Inferior parietal cortex (tissue), 1 donor: ENCODE data around the gene ST7.

Experiments
- DNase-seq: peaks from one replicate; pipeline ENCODE4 v3.0.0-alpha.2; 2016; ENCODE audit errors: extremely low spot score

Gene ST7

DNA sequence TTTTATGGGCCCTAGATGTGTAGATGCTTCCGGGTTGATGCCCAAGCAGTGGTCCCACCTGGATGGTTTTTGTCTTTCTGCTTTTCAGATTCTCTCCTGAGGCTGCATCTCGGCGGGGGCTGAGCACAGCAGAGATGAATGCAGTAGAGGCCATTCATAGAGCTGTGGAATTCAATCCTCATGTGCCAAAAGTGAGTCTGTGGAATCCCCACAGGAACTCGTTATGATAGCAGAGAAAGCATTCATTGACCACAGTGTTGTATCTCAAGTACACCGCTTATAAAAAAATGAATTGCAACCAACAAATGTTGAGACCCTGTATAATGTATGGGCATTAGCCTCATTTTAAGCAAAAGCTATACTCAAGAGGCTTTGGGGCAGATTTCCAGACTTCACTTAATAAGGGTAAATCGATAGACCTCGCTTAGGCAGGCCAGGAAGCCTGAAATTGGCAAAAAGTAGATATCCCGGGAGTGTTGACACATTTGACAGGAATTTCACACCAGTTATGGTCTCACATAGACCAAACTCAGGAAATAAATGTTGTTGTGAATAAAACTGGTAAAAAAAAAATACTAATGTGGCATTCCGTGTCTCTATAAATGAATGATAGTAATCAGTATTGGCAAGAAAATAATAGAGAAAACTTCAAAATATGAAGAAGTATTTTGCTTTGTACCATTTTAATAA, 237.6 kb downstream of the ST7 start:
- no peak for DNase-seq

DNA sequence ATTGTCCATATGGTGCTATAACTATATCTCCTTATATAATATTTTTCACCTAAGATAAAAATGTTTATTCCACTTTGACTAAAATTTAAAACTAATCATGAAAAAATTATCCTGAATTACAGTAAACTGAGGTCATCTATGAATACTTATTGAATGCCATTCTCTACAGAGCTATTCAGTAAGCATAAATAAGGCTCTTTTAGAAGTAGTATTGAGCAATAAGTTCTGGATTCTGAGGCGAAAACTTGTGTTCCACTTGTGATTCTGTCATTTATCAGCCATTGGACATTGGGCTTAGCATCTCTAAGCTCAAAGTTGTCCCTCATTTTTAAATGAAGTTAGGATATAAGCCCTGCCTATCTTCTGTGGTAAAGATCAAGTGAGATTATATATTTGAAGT, 238.8 kb downstream of the ST7 start:
- DNase-seq: no peak

GRCh38 chr7:117193564-117193963, 240.3 kb downstream of the ST7 start:
- DNase-seq: no peak

GRCh38 chr7:117194445-117194844, 241.1 kb downstream of the ST7 start:
- DNase-seq: no peak

GRCh38 chr7:117195361-117196029, 242.2 kb downstream of the ST7 start:
- DNase-seq: no peak

DNA sequence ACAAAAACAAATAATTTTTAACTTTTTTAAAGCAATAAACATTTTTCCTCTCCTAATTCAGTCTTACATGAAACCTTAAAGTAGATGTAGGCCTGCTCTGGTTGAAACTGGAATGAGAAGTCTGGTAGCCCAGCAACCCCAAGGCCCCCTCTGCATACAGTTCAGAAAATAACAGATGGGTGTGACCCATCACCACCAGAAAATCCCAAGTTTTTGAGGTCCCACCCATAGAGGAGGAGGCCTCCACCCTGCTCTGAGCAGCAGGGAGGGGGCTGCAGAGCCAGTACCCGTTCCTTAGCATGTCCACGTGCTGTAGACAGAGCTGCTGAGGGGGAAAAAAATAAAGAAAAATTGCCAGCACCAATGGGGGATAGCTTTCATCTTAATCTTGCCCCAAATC, 246.8 kb downstream of the ST7 start:
- DNase-seq: no peak

DNA sequence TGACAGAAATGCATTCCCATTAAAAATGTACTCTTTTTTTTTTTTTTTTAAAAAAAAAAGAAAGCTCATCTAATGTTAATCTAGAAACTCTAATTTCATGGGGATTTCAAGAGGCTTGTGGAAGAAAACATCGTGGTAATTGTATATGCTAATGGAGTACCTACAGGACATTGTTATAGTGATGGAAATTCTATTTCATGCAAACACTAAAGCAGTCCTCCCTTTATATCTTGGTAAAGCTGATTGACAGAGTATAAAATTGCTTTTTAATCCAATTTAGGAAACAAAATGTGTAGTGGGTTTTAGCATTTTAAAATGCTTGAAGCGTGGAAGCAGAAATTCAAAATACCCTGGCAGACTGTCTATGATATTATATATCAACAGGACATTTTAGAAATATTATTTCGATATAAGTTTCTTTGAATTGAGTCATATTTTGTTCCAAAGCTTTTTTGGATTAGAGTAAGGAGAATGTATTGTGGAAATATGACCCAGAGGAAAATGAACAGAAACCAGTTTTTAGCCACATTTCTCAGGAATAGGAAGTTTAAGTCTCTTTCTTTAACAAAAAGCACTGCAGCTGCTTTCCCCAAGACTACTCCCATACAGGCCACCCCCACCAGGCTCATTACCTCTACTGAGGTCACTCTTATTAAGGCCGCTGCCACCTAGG, 247.6 kb downstream of the ST7 start:
- no peak for DNase-seq

GRCh38 chr7:117202511-117202910, 249.2 kb downstream of the ST7 start:
- DNase-seq: peak; percentile 28

GRCh38 chr7:117203205-117203604, 249.9 kb downstream of the ST7 start:
- DNase-seq: no peak

GRCh38 chr7:117205873-117206272, 252.6 kb downstream of the ST7 start:
- DNase-seq: no peak

DNA sequence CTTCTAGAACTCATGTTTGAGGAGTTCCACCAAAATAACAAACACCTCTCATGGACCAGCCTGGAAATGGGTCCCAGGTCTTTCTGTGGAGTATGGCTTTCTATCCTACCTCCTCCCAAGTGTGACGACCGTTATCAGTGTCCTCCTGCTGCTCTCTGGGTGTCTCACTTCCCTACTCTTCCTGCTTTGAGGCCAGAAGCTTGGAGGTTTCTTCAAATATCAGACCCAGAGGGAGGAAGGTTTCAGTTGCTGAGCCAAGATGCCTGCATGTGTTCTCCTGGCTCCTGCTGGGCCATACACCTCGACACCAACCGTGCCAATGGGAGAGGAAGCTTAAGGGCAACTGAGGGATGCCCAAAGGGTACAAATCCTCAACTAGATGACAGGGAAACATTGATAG, 255.0 kb downstream of the ST7 start:
- DNase-seq: no peak

DNA sequence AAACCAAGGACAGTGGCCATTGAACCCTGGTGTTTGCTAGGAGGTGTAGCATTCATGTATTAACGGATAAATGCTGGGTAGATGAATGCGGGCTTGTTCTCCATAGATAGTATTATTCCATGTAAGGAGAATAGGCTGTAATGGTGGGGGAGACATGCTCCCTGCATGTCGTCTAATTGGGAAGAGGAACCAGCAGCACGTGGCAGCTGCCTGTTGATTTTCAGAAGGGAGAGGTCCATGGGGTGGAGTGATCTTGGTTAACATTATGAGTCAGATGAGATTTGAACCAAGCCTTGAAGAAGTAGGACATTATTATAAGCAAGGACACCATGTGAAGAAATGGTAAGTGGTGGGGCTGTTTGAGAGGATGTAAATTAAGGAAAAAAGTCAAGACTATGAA, 257.1 kb downstream of the ST7 start:
- no peak for DNase-seq

GRCh38 chr7:117210908-117211307, 257.6 kb downstream of the ST7 start:
- no peak for DNase-seq

DNA sequence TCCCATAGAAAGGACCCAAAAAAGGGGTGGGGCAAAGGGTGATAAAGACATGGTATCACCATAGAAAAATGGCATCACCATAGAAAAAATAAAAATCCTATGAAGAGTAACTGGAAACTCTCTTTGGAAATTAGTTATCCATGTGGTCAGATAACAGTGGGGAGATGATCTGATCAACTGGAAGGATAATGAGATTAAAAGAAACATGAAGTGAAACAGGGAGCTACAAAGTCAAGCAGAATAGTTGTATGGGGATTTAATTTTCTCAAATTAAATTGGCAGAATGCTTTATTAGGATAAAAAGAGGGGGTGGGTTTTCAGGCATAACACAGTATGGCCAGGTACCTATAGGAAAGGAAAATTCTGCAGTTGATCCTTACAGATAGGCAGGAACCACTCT, 258.3 kb downstream of the ST7 start:
- DNase-seq: no peak

DNA sequence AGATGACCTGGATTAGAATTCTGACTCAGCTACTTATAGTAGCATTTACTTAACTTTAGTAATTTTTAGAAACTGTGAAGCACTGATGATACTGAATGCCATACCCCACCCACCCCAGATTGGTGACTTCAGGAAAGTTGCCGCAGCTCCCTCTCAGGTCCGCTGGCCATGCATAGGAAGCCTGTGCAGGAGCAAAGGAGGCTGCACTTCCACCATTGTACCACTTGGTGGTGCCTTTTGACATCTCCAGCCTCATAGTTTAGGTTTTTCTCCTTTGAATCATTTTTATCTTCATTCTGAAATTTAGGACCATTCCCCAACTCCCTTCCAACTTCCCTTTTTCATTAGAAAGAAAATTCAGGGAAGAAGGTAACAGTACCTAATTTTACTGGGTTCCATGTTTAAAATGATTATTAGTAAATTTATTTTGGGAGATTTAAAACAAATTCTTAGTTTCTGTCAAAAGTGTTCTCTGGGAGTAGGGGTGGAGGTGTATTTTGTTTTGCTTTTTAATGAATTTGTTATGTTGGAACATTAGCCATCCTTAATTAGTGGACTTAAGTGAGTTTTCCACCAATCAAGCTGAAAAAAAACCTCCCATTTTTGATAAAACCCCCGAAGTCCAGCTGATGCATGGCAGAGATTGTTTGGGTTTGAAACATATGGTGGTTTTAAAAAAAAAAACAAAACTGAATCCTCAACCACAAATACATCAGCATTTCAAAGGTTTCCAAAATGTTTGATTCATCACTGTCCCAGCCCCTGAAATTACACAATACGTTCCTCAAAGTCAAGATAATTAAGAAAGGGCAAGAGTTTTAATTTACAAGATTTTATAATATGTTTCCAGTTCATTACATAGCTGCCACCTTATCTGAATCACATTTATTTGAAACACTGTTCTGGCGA, 259.9 kb downstream of the ST7 start:
- DNase-seq: peak; percentile 68

DNA sequence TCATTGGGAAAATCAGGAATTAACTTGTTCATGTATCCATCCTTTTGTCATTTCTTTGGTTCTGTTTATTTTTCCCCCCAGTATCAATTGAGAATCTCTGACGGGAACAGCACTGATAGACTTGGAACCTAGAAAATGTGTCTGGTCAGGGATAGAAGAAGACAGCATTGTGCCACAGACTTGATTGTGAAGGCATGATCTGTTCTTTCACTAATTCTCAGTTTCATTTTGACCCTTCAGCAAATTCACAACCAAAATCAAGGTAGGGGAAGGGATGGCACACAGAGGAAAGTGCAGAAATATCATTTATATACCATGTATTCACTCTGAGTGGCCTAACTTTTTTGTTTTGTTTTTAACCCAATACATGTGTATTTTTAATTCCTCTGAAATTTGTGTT, 262.7 kb downstream of the ST7 start:
- DNase-seq: no peak

DNA sequence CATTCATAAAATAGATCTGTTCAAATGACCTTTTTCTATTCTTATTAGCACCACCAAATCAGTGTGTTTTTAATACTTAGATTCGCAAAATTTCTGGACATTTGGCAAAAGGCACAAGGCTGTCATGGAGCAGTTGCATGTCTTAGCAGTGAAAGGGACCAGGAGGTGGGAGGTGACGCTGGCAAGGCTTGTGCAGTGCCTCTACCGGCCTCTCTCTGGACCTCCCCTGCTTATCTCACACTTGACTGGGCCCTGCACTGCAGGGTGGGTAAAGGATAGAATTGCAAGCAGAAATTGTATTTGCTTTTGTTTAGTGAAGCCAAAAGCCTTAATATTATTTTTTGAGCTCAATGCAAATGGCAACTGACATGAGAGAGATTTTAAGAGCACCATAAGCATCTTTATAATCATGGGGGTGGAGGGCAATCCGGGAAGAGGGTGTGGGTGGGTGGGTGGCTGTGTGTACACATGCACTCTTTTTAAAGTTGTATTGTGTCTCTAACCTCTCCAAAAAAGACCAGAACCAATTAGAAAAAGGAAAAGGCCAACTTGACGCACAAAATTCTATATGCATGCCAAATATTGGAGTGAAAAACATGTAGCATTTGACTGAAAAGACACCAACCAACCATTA, 263.3 kb downstream of the ST7 start:
- no peak for DNase-seq

DNA sequence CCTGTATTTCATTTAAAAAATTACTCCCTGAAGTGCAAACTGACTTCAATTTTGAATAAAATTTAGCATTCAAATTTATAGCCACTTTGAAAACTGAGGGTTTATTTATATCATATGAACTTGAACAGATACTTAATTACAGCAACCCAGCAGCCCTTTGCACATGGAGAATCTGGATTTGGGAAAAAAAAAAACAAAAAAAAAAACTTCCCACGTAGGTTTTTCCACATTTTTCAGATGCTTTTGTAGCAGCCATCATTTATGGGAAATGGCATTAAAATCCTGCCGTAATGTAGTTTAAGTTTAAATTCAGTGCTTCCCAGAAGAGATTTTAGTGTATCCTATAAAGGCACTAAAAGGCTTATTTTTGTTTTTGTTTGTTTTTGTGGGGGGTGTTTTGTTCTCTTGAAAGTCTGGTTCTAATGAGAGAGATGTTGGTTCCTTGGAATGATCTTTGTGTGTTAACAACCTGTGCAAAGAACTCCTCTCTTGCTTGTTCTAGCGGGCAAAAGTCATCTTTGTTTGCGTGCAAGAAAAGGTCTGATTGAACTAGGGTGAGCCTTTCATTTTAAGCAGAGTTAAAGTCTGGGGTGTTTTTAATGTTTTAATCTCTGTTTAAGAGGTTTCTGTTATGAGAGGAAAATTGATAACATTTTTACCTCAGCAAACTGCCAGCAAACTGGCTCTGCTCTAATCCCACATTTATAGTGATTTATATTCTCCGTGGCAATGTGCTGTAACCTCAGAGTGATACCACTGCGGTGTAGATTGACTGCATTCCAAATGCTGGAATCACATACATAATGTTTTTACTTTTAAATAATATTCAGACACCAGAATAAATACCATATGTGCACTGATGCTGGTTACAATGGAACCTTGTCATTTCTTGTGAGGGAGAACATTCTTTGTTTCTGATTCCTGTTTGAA, 264.1 kb downstream of the ST7 start:
- DNase-seq: no peak

- DNase-seq: no peak
Measured at GRCh38 chr7:117218700-117219099, 265.4 kb downstream of the ST7 start.

GRCh38 chr7:117219485-117219884, 266.2 kb downstream of the ST7 start:
- no peak for DNase-seq

DNA sequence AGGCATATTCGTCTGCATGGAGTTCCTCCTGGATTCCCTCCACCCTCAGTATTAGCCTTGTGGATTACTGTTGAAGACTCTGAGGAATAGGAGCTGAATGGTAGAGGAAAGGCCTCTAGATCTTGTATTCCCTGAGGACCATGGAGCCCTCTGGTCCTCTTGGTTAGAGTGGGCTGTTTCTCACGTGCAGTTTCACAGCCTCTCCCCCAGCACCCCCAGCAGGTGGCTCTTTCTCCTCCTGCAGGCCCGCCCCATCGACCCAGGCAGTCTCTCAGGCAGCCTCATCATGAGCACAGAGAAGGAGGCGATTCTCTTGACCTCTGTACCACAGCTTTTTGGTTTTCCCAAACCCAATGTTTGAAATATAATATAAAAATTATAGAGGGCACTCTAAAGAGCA, 267.5 kb downstream of the ST7 start:
- DNase-seq: no peak
